HG03045 (cell line): ENCODE results near the gene MAP3K10.
"Not testable (repeated sequence)": the region's sequence is repeated elsewhere in the genome, so short reads cannot be mapped to it uniquely, and the experiment has no call there.

ENCODE experiments used
- ATAC-seq: cut with Tn5 transposase; IDR thresholded peaks from one replicate; pipeline ENCODE4 v1.9.1; 2021; ENCODE audit warnings: mild to moderate bottlenecking, moderate library complexity; ENCODE audit not compliant: unreplicated experiment

Gene MAP3K10

DNA sequence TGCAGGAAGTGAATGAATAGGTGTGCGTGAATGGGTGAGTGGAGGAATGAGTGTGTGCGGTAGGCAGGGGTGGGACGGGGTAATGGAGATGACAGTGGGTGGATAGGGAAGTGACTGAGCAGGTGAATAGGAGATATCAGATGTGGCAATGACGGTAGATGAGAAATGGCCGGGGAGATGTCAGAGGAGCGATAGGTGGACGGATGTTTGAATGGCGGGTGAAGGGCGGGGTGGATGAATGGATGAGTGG is 25.5 kb downstream of the MAP3K10 start:
- ATAC-seq, result no peak

DNA sequence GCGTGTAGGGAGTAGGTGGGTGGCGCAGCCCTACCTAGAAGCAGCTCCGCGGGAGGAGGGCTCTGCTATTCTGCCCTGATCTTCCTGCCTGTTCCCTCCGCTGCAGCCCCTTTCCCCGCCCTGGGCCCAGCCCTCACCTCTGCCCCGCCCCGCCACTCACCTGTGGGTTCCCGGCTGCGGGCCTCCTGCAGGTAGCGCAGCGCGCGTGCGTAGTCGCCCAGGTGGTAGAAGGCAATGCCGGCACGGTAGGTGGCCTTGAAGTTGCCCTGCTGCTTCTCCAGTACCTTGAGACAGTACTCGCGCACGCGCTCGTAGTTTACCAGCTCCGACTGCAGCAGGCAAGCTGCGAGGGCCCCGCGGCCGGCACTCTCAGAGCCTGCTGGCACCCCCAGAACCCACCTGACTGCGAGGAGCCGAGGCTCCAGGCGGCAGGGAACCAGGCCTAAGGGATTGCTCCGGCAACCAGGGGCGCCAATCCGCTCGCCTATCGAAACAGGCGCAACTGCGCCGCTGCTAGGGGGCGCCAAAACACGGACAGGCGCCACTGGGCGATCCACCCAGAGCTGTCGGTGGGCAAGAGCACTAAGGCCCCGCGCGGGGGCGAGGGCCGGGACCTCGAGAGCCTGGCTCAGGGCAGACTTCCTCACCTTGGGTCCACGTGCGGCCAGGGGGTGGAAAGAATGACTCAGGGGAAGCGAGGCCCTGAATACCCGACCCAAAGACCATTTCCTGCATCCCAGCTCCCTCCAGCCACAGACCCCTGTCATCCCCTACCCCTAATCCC is 26.0 kb downstream of the MAP3K10 start:
- ATAC-seq, result no peak

DNA sequence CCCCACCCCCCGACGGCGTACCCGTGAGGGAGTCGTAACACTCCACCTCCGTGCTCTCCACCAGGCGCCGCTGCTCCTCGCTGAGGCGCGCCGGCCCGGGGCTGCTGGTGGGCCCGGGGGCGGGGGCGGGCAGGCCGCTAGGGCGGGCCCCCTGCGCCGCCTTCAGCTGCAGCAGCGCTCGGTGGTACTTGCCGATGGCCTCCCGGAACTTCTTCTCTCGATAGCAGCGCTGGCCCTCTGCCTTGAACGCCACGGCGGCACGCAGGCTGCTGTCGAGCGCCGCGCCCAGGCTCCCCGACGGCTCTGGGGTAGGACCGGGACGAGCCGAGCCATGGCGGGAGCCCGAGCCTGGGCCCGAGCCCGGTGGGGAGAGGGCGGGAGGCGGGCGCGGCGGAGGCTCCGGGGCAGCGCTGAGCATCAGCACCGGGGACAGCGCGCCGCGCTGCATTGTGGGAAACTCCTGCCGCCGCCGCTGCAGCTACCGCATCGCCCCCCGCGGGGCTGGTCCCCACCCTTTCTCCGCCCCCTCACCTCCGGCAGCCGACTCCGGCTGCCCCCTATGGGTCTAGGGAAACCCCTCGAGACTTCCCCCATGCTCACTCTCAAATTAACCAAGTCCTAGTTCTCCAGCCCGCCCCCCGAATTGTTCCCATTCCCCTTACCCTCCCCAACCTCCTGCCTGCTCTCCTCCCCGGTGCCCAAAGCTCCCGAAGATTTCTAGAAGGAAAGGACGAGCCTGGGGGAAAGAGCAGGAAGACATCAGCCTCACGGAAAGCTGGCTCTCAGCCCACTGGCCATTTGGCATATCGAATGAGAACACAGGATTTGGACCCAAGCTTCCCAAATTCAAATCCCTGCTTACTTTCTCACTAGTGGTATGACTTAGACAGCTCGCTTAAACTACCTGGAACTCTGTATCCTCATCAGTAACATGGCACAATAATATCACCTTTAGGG is 27.0 kb downstream of the MAP3K10 start, which contains the start of gene TTC9B:
TSS of gene TTC9B (minus strand) at position 451 of the 957 bp plus-strand sequence. CDS start at position 448, 3 bp downstream.
- no peak for ATAC-seq

DNA sequence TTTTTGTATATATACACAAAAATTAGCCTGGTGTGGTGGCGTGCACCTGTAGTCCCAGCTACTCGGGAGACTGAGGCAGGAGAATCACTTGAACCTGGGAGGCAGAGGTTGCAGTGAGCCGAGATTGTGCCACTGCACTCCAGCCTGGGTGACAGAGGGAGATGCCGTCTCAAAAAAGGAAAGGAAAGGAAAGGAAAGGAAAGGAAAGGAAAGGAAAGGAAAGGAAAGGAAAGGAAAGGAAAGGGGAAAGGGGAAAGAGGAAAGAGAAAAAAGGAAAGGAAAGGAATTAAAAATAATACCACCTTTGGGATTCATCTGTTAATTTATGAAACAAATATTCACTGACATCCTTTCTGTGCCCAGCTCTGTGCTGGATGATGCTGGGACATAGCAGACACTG is 27.8 kb downstream of the MAP3K10 start:
- not testable (repeated sequence) for ATAC-seq

GRCh38 chr19:40219721-40220276 is 28.6 kb downstream of the MAP3K10 start:
- no peak for ATAC-seq

DNA sequence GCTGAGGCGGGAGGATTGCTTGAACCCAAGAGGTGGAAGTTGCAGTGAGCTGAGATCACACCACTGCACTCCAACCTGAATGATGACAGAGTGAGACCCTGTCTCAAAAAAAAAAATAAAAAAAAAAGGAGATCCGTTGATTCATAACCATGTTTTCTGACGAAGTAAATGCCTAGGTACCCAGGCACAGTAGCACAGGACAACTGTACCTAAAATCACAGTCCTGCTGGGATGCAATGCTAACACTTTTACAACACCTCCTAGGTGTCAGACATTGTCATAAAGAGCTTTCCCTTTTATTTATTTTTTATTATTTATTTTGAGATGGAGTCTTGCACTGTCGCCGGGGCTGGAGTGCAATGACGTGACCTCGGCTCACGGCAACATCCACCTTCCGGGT is 29.4 kb downstream of the MAP3K10 start:
- no peak for ATAC-seq

DNA sequence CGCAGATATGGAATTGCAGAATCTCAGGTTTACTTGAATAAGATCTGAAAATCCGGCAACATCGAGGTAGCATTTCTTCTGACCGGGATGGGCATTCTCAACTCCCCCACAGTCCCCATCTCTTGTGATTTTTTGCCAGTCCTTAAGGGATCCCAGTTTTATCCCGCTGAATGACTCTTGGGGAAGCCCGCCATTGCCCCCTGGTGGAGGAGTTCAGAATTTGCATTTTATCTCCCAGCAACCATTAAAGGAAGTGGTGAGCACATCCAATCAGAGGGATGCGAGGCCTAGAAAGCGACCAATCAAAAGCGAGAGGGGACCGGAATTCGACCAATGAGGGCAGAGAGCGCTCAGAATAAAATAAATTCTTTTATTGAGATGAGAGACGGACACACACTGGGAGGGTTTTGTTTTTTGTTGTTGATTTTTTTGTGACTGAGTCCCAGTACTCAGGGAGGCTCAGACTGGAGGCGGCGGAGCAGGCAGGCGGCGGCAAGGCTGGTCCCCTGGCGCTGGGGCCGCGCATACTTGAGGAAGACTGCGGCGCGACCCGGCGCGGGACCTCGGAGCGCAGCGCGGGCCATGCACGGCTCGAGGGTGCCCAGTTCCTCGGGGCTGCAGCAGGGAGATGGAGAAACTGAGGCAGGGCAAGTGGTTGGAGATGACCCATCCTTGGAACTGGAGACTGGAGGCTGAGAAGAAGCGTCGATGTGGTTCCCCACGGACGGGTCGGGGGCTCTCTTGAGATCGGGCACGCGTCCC is 30.8 kb downstream of the MAP3K10 start:
- no peak for ATAC-seq

- ATAC-seq, result no peak
Observed at GRCh38 chr19:40223135-40223822, 32.1 kb downstream of the MAP3K10 start.

- no peak for ATAC-seq
Observed at GRCh38 chr19:40224342-40225150, 33.3 kb downstream of the MAP3K10 start.

GRCh38 chr19:40225440-40226305 is 34.4 kb downstream of the MAP3K10 start:
- no peak for ATAC-seq

GRCh38 chr19:40228346-40228745 is 37.1 kb downstream of the MAP3K10 start:
- ATAC-seq, result no peak

- ATAC-seq, result no peak
Observed at GRCh38 chr19:40228863-40229262, 37.6 kb downstream of the MAP3K10 start.

DNA sequence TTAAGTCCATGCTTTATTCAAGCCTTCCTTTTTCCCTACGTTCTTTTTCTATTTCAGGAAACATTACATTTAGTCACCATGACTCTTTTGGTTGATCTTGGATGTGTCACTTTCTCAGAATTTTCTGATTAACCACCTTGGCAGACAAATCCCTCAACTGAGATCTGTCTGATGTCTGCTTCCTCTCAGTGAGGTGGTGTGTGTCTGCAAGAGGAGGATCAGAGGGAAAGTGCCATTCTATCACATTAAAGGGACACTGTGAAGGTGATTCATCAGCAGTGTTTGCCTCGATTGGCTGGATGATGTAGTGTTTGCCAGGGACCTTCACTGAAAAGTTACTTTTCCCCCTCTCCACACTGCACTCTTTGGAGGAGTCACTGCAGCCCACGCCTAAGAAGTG is 38.3 kb downstream of the MAP3K10 start:
- ATAC-seq, result no peak

GRCh38 chr19:40229926-40230417 is 38.7 kb downstream of the MAP3K10 start:
- ATAC-seq, result no peak

DNA sequence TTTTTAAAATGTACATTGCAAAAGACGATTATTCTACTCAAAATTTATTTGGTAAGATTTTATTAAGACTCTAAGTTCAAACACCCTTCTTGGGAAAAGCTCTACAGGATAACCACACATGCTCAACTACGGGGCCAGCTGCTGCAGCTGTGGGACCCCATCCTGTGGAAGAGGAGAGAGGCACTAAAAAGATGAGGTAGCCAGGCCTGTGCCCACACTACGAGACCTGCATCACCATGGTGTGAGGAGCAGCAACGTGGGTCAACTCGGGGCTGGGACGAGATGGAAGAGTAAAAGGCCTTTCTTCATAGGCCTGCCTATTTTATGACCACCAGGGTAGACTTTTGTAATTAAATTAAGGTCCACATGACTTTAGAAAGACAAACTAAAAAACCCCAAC is 39.8 kb downstream of the MAP3K10 start:
- no peak for ATAC-seq

DNA sequence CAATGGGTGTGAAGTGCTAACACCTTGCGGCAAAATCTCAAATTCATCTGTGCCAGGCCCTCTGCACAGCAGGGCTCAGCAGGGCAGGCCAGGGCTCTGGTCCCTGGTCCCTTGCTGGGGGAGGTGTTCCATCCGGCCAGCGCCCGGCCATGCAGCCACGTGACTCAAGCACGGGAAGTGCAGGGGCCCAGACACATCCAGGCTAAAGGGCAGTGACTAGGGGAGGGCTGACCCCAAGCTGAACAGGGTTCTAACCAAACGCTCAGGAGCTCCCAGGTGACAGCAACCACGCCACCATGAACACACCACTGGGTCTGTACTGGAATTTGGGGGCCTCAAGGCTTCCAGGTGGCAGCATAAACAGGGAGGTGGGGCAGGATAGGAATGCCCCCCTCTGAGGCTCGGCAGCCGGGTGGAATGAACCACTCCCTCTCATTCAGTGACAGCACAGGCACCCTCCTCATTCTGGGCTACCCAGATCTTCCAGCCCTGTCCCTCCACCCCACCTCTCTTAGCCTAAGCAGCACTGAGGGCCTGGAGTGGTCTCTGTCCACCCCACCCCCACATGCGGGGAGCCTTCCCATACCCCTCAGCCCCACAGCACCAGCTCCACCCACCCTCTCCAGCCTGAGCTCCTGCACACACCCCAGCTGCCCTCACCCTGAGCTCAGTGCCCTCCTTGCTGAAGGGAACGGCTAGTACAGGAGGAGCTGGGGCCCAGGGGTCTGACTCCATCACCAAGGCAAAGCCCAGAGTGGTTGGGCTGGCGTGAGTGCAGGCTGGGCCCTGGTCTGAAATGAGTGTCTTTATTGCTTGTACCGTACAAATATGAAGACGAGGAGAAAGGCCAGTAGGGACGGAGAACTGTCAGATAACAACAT is 40.6 kb downstream of the MAP3K10 start:
- ATAC-seq, result no peak

- ATAC-seq, result no peak
Observed at GRCh38 chr19:40232479-40232878, 41.3 kb downstream of the MAP3K10 start.
